ENCODE results near the gene CYP39A1.

GRCh38 chr6:46517202-46517601 is 135.4 kb downstream of the CYP39A1 start:
- TF ChIP-seq SIN3A (IDR thresholded peaks at IDR 0.05; ENCODE audit: borderline replicate concordance, insufficient read depth, low read length) (no peak), POLR2AphosphoS5 (IDR thresholded peaks at IDR 0.05; ENCODE audit: low read depth, low read length) (no peak), REST (IDR thresholded peaks at IDR 0.05; ENCODE audit: insufficient read depth in 1 of 2, low read depth in 2 of 2, low read length in 2 of 2) (no peak), TAF1 (IDR thresholded peaks at IDR 0.05; ENCODE audit: borderline replicate concordance, insufficient read depth, low read length) (no peak), FOXP2 (optimal IDR thresholded peaks at IDR 0.05; ENCODE audit: borderline replicate concordance, extremely low read depth, extremely low read length, insufficient read depth) (no peak)
